CD4-positive, alpha-beta T cell (primary cell): ENCODE data around the gene PXK. TPM values are rescaled to one million over a fixed set of nuclear protein-coding genes. Genes with fewer than 3 reads are reported as not detected.

Experiments used
- ATAC-seq: fragments of 200-7000 bp; cut with Tn5 transposase; one replicate; pipeline ENCODE4 v1.10.0; 2022; ENCODE audit warnings: mild to moderate bottlenecking; ENCODE audit not compliant: poor library complexity
- CTCF ChIA-PET: fragments of 350-600 bp; sonication (Branson Sonifier 250); formaldehyde crosslinking; loops from one replicate; lab custom pipeline; 2021; ENCODE audit warnings: antibody characterized with exemption, inconsistent platforms; lab: Charles Lee
- POLR2A ChIA-PET: fragments of 350-600 bp; sonication (Branson Sonifier 250); formaldehyde crosslinking; loops from one replicate; lab custom pipeline; 2021; ENCODE audit warnings: antibody characterized with exemption, inconsistent platforms; lab: Charles Lee
- DNase-seq, 14 experiments: peaks; one replicate each; pipeline ENCODE4 v3.0.0-alpha.2; 2013 to 2020; ENCODE audit warnings: mixed read lengths in 2 of 14
- H3K27ac ChIP-seq, 2 donors: one replicate each; pipeline versions ENCODE4 v1.5.1 to v1.7.0; 2013; ENCODE audit warnings: low read length in 2 of 2, low read depth in 1 of 2, mild to moderate bottlenecking in 1 of 2
- H3K27me3 ChIP-seq, 2 experiments: 1 replicate in 1 of 2; 2 replicates in 1 of 2; pipeline versions ENCODE4 v1.6.1 to v1.7.0; 2013; ENCODE audit warnings: low read length in 2 of 2, control low read depth in 1 of 2, mild to moderate bottlenecking in 1 of 2, moderate library complexity in 1 of 2; ENCODE audit not compliant: insufficient read depth in 2 of 2, control insufficient read depth in 1 of 2
- H3K36me3 ChIP-seq: one replicate; pipeline ENCODE4 v1.6.1; 2013; ENCODE audit warnings: low read length, control low read depth; ENCODE audit not compliant: insufficient read depth
- H3K4me1 ChIP-seq: one replicate; pipeline ENCODE4 v1.6.1; 2013; ENCODE audit warnings: low read length, control low read depth; ENCODE audit not compliant: insufficient read depth
- H3K4me3 ChIP-seq: one replicate; pipeline ENCODE4 v1.5.1; 2013; ENCODE audit warnings: mild to moderate bottlenecking, low read length, moderate library complexity
- H3K9me3 ChIP-seq, 2 experiments: 1 replicate in 1 of 2; 2 replicates in 1 of 2; pipeline versions ENCODE4 v1.6.1 to v1.7.0; 2013; ENCODE audit warnings: low read length in 2 of 2, mild to moderate bottlenecking in 2 of 2, control low read depth in 1 of 2, moderate library complexity in 1 of 2; ENCODE audit not compliant: control insufficient read depth in 1 of 2, insufficient read depth in 1 of 2
- H3K27ac Mint-ChIP-seq: one replicate; pipeline ENCODE4 v1.8.0; 2020; ENCODE audit warnings: mixed read lengths
- H3K27me3 Mint-ChIP-seq: one replicate; pipeline ENCODE4 v1.8.0; 2021; ENCODE audit warnings: mixed read lengths
- H3K36me3 Mint-ChIP-seq: one replicate; pipeline ENCODE4 v1.8.0; 2021; ENCODE audit warnings: low read depth, mixed read lengths
- H3K4me1 Mint-ChIP-seq: one replicate; pipeline ENCODE4 v1.8.0; 2021; ENCODE audit warnings: low read depth, mixed read lengths
- H3K4me3 Mint-ChIP-seq: one replicate; pipeline ENCODE4 v1.8.0; 2020; ENCODE audit warnings: mild to moderate bottlenecking, mixed read lengths
- H3K9me3 Mint-ChIP-seq: one replicate; pipeline ENCODE4 v1.8.0; 2020; ENCODE audit warnings: mixed read lengths
- intact Hi-C, 2 experiments: fragments of 100-400 bp; cut with DNase I in 1 of 2; cut with micrococcal nuclease in 1 of 2; formaldehyde crosslinking; loops; one replicate each; pipeline versions ENCODE4 v1.15.1 to v1.9.0; 2023 to 2025; cut with DNase I, micrococcal nuclease
- total RNA-seq, 174 experiments: library from RNA in 2 of 174; stranded (reverse) in 2 of 174; gene quantifications; one replicate each; pipeline ENCODE4 v1.2.3 and lab custom pipeline; 2021 to 2026
- TF ChIP-seq, protein P1 (sequence below): fragments of 200-600 bp; IDR thresholded peaks from one replicate; pipeline ENCODE4 v1.8.0; 2022; ENCODE audit warnings: antibody characterized with exemption, mild to moderate bottlenecking

PXK gene
- total RNA-seq, 2 experiments from 2014 or later: 12.5 to 14.8 TPM

DNA sequence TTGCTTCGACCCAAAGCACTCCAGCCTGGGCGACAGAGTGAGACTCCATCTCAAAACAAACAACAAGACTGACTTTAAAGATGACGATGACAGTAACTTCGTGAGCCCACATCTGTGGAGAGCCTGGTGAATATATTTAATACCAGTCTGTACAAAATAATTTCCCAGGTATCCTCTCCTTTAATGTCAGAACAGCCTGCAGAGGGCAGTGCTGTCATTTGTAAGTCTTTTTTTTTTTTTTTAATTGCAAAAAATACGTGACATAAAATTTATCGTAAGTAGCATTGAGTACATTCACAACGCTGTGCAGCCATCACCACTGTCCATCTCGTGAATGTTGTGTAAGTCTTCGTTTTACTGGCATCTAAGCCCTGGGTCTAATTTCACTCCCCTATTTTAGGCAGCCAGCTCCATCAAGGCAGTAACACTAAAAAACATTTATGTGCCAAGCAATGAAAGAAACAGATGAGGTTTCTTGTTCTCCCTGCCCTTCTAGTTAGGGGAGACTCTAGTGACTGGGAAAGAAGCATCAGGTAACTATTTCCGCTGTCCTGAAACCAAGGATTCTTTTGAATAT is 25.0 kb upstream of the PXK start:
- H3K27me3 Mint-ChIP-seq: no peaks in the 10 kb centered on the region
- Histone ChIP-seq H3K4me1 (peaks cover 31% of the 10 kb centered on the region), H3K27ac (no peak overlapping the region), H3K9me3 (no peaks in the 10 kb centered on the region), H3K4me3 (peak overlapping the region; percentile 81), H3K36me3 (peaks cover 39% of the 10 kb centered on the region), H3K27me3 (no peaks in the 10 kb centered on the region)
- ChIA-PET CTCF (interaction anchor here (0.8 to 3.7 kb wide), 8 partner anchors 10 to 184 kb away, joined by 3 to 73 read pairs (median 6); partner anchors contain the start of genes ABHD6, KCTD6 and PXK), POLR2A (interaction anchor here (1.2 to 2.5 kb wide), 4 partner anchors 14 to 299 kb away, joined by 3 to 42 read pairs (median 24); partner anchors contain the start of genes FLNB, PDHB and PXK)
- ATAC-seq (no peak), DNase-seq (peak in 11 of 14 experiments; percentile 5 to 85 (median 21))
- intact Hi-C loops: loop anchor here (1.0 to 10.0 kb wide), 7 partner anchors 25 to 753 kb away; partner anchors contain the start of genes PXK (in 2 of the 2), ABHD6 (in 1 of the 2), FLNB (in 1 of the 2) and PDE12 (in 1 of the 2)
- H3K4me1 Mint-ChIP-seq: peaks cover 35% of the 10 kb centered on the region
- H3K4me3 Mint-ChIP-seq: peak overlapping the region; percentile 97
- peaks cover 59% of the 10 kb centered on the region for H3K36me3 Mint-ChIP-seq
- no peaks in the 10 kb centered on the region for H3K9me3 Mint-ChIP-seq
- TF ChIP-seq, protein P1, sequence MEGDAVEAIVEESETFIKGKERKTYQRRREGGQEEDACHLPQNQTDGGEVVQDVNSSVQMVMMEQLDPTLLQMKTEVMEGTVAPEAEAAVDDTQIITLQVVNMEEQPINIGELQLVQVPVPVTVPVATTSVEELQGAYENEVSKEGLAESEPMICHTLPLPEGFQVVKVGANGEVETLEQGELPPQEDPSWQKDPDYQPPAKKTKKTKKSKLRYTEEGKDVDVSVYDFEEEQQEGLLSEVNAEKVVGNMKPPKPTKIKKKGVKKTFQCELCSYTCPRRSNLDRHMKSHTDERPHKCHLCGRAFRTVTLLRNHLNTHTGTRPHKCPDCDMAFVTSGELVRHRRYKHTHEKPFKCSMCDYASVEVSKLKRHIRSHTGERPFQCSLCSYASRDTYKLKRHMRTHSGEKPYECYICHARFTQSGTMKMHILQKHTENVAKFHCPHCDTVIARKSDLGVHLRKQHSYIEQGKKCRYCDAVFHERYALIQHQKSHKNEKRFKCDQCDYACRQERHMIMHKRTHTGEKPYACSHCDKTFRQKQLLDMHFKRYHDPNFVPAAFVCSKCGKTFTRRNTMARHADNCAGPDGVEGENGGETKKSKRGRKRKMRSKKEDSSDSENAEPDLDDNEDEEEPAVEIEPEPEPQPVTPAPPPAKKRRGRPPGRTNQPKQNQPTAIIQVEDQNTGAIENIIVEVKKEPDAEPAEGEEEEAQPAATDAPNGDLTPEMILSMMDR: peak; percentile 68
- H3K27ac Mint-ChIP-seq: peak overlapping the region; percentile 98

DNA sequence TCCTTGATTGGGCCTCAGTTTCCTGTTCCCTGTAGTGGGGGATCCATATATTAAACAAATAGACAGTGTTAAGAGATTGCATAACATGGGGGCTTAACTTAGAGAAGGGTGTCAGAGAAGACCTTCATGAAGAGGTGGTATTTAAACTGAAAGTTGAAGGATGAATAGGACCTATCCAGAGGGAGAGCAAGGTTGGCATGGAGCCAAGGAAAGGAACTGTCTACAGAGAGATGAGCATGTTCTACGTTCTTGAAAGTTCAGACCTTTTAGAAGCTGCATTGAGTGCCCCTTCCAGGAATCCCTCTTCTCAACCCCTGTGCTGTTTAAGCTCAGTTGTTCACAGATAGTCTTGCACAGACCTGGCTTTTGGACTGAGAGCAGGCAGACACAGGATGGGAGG is 24.0 kb upstream of the PXK start:
- H3K27me3 Mint-ChIP-seq: no peaks in the 10 kb centered on the region
- Histone ChIP-seq H3K9me3 (no peaks in the 10 kb centered on the region), H3K27ac (no peak overlapping the region), H3K4me3 (no peak overlapping the region), H3K36me3 (peaks cover 46% of the 10 kb centered on the region), H3K27me3 (no peaks in the 10 kb centered on the region), H3K4me1 (peaks cover 31% of the 10 kb centered on the region)
- peaks cover 66% of the 10 kb centered on the region for H3K36me3 Mint-ChIP-seq
- peak overlapping the region; percentile 66 for H3K4me3 Mint-ChIP-seq
- peaks cover 41% of the 10 kb centered on the region for H3K4me1 Mint-ChIP-seq
- ChIA-PET CTCF (interaction anchor here (1.6 to 3.7 kb wide), 3 partner anchors 26 to 183 kb away, joined by 9 to 37 read pairs (median 10); partner anchors contain the start of genes KCTD6 and PXK), POLR2A (no interaction called here)
- DNase-seq (no peak), ATAC-seq (no peak)
- intact Hi-C loops: loop anchor here (5.0 to 10.0 kb wide), 4 partner anchors 304 to 754 kb away; partner anchors contain the start of genes FLNB (in 1 of the 2), PDE12 (in 1 of the 2) and SLMAP (in 1 of the 2)
- TF ChIP-seq, protein P1: no peak
- peak overlapping the region; percentile 98 for H3K27ac Mint-ChIP-seq
- no peaks in the 10 kb centered on the region for H3K9me3 Mint-ChIP-seq

DNA sequence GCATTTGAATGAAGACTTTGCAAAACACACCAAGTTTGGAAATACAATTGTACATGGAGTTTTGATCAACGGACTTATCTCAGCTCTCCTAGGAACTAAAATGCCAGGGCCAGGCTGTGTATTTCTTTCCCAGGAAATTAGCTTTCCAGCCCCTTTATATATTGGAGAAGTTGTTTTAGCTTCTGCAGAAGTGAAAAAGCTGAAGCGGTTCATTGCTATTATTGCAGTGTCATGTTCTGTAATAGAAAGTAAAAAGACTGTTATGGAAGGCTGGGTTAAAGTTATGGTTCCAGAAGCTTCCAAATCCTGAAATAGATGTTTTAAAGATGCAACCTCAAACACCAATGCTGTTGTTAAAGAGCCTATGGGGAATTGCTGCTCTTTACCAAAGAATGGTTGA is 14.9 kb upstream of the PXK start:
- H3K36me3 ChIP-seq: peaks cover 59% of the 10 kb centered on the region
- no peaks in the 10 kb centered on the region for H3K27me3 ChIP-seq
- H3K9me3 ChIP-seq: no peaks in the 10 kb centered on the region
- Mint-ChIP-seq H3K9me3 (no peaks in the 10 kb centered on the region), H3K27ac (no peak overlapping the region), H3K4me1 (peaks cover 16% of the 10 kb centered on the region), H3K27me3 (no peaks in the 10 kb centered on the region), H3K36me3 (peaks cover 72% of the 10 kb centered on the region), H3K4me3 (no peak overlapping the region)
- ChIA-PET CTCF (no interaction called here), POLR2A (interaction anchor here (0.7 kb wide), 1 partner anchor 11 kb away, joined by 4 read pairs; the partner anchor contains the start of gene HTD2)
- H3K27ac ChIP-seq: no peak overlapping the region
- ATAC-seq (no peak), DNase-seq (no peak)
- intact Hi-C loops: loop anchor here in 1 of 2 experiments (1.0 kb wide), 1 partner anchor 214 kb away; no protein-coding TSS in a partner anchor
- no peaks in the 10 kb centered on the region for H3K4me1 ChIP-seq
- H3K4me3 ChIP-seq: no peak overlapping the region
- TF ChIP-seq, protein P1: no peak
